H1 (cell line): ENCODE results near the gene IL18RAP. TPM values are rescaled to one million over a fixed set of nuclear protein-coding genes. Genes with fewer than 3 reads are reported as not detected.

Source experiments
- CTCF ChIA-PET: fragments of 300-600 bp; sonication (Branson Sonifier 250); formaldehyde crosslinking; loops from one replicate; lab custom pipeline; 2021; ENCODE audit not compliant: partially characterized antibody; lab: Charles Lee
- POLR2A ChIA-PET: fragments of 300-600 bp; sonication (Branson Sonifier 250); formaldehyde crosslinking; loops from one replicate; lab custom pipeline; 2021; ENCODE audit warnings: inconsistent platforms; ENCODE audit not compliant: partially characterized antibody; lab: Charles Lee
- DNase-seq, 2 experiments: peaks; one replicate each; pipeline versions ENCODE4 v3.0.0 to v3.0.0-alpha.2; 2010 to 2022; ENCODE audit warnings: low spot score in 2 of 2, low read depth in 1 of 2, mixed read lengths in 1 of 2
- FAIRE-seq: peaks from 2 replicates; lab custom pipeline; 2011; peaks lifted over from hg19 to GRCh38; lab: Jason Lieb, UNC
- H2AFZ ChIP-seq: 2 replicates; pipeline ENCODE4 v1.8.1; 2012; ENCODE audit warnings: low read length, inconsistent platforms
- H2AK5ac ChIP-seq: 2 replicates; pipeline ENCODE4 v1.6.1; 2013; ENCODE audit warnings: low read depth, low read length
- H2BK120ac ChIP-seq: replicated peaks from 2 replicates; pipeline ENCODE3; 2013; ENCODE audit warnings: low read depth, low read length, inconsistent platforms
- H2BK12ac ChIP-seq: 2 replicates; pipeline ENCODE4 v1.6.1; 2013; ENCODE audit warnings: low read depth, low read length
- H2BK15ac ChIP-seq: 2 replicates; pipeline ENCODE4 v1.6.1; 2013; ENCODE audit warnings: low read length
- H2BK20ac ChIP-seq: 2 replicates; pipeline ENCODE4 v1.6.1; 2013; ENCODE audit warnings: low read length
- H2BK5ac ChIP-seq: 2 replicates; pipeline ENCODE4 v1.6.1; 2013; ENCODE audit warnings: low read depth, low read length
- H3K14ac ChIP-seq: 2 replicates; pipeline ENCODE4 v1.6.1; 2013; ENCODE audit warnings: inconsistent platforms; ENCODE audit not compliant: insufficient read length
- H3K18ac ChIP-seq: 2 replicates; pipeline ENCODE4 v1.6.1; 2013; ENCODE audit warnings: low read length; ENCODE audit errors: extremely low read depth
- H3K23ac ChIP-seq: 2 replicates; pipeline ENCODE4 v1.6.1; 2013; ENCODE audit warnings: inconsistent platforms; ENCODE audit not compliant: insufficient read length
- H3K23me2 ChIP-seq: 2 replicates; pipeline ENCODE4 v1.6.1; 2013; ENCODE audit warnings: low read depth, low read length
- H3K27ac ChIP-seq: 2 replicates; pipeline ENCODE4 v1.6.1; 2011; ENCODE audit warnings: low read depth, low read length, inconsistent platforms
- H3K27me3 ChIP-seq, 4 experiments: replicated peaks in 1 of 4; 1 replicate in 1 of 4; 2 replicates in 3 of 4; pipeline versions ENCODE4 v1.6.1 to v1.8.1; 2011 to 2013; ENCODE audit warnings: low read length in 3 of 4, mild to moderate bottlenecking in 3 of 4, inconsistent platforms in 2 of 4, mixed read lengths in 2 of 4, moderate library complexity in 1 of 4; ENCODE audit not compliant: control insufficient read depth in 3 of 4, insufficient read depth in 3 of 4; ENCODE audit errors: extremely low read depth in 1 of 4
- H3K36me3 ChIP-seq, 4 experiments: 2 replicates each; pipeline versions ENCODE4 v1.6.1 to v1.8.1; 2011 to 2013; ENCODE audit warnings: mild to moderate bottlenecking in 4 of 4, low read length in 3 of 4, moderate library complexity in 2 of 4, control low read depth in 1 of 4, inconsistent platforms in 1 of 4; ENCODE audit not compliant: insufficient read depth in 4 of 4, control insufficient read depth in 2 of 4
- H3K4ac ChIP-seq: replicated peaks from 2 replicates; pipeline ENCODE3; 2013; ENCODE audit warnings: low read length, low read depth, mixed read lengths, inconsistent platforms; ENCODE audit not compliant: insufficient read length
- H3K4me1 ChIP-seq, 4 experiments: replicated peaks in 1 of 4; 1 replicate in 1 of 4; 2 replicates in 3 of 4; pipeline versions ENCODE4 v1.6.1 to v1.8.1; 2011 to 2013; ENCODE audit warnings: low read length in 3 of 4, inconsistent platforms in 2 of 4, mixed read lengths in 1 of 4; ENCODE audit not compliant: insufficient read depth in 4 of 4, control insufficient read depth in 3 of 4
- H3K4me2 ChIP-seq, 2 experiments: 2 replicates each; pipeline versions ENCODE4 v1.6.1 to v1.8.1; 2011 to 2013; ENCODE audit warnings: low read depth in 2 of 2, low read length in 2 of 2, control low read depth in 1 of 2, inconsistent platforms in 1 of 2, mild to moderate bottlenecking in 1 of 2; ENCODE audit not compliant: insufficient read depth in 1 of 2
- H3K4me3 ChIP-seq, 4 experiments: fragments of 200-600, 300-600 bp in 1 of 4; sonication (generic), shearing (Covaris generic), sonication (Bioruptor Twin) in 1 of 4; 2 replicates each; pipeline versions ENCODE4 v1.5.1 to v1.8.1; 2011 to 2016; ENCODE audit warnings: low read length in 4 of 4, low read depth in 3 of 4, control low read depth in 2 of 4, inconsistent platforms in 2 of 4, mild to moderate bottlenecking in 2 of 4, mixed read lengths in 1 of 4, moderate library complexity in 1 of 4; ENCODE audit not compliant: insufficient read depth in 2 of 4; ENCODE audit errors: extremely low read depth in 1 of 4
- H3K56ac ChIP-seq: replicated peaks from 2 replicates; pipeline ENCODE3; 2013; ENCODE audit warnings: low read depth, mild to moderate bottlenecking, mixed read lengths, low read length, inconsistent platforms; ENCODE audit not compliant: insufficient read length
- H3K79me1 ChIP-seq: 2 replicates; pipeline ENCODE4 v1.6.1; 2013; ENCODE audit warnings: low read depth, low read length, control low read depth
- H3K79me2 ChIP-seq, 2 experiments: 2 replicates each; pipeline versions ENCODE4 v1.6.1 to v1.8.1; 2012 to 2013; ENCODE audit warnings: low read length in 2 of 2, mild to moderate bottlenecking in 2 of 2, inconsistent platforms in 1 of 2; ENCODE audit not compliant: insufficient read depth in 2 of 2, control insufficient read depth in 1 of 2
- H3K9ac ChIP-seq, 4 experiments: replicated peaks in 1 of 4; 1 replicate in 1 of 4; 2 replicates in 3 of 4; pipeline versions ENCODE4 v1.6.1 to v1.8.1; 2011 to 2013; ENCODE audit warnings: low read depth in 3 of 4, low read length in 3 of 4, control low read depth in 2 of 4, mild to moderate bottlenecking in 2 of 4, moderate library complexity in 2 of 4, inconsistent platforms in 1 of 4; ENCODE audit errors: extremely low read depth in 1 of 4
- H3K9me3 ChIP-seq, 2 experiments: 2 replicates each; pipeline versions ENCODE4 v1.6.1 to v1.8.1; 2012 to 2013; ENCODE audit warnings: mild to moderate bottlenecking in 2 of 2, moderate library complexity in 2 of 2, control low read depth in 1 of 2, inconsistent platforms in 1 of 2, low read depth in 1 of 2, low read length in 1 of 2, mixed read lengths in 1 of 2; ENCODE audit not compliant: insufficient read depth in 2 of 2
- H4K20me1 ChIP-seq, 2 experiments: replicated peaks in 1 of 2; 2 replicates each; pipeline versions ENCODE3 to v1.8.1; 2011 to 2013; ENCODE audit warnings: inconsistent platforms in 2 of 2, low read length in 2 of 2, mild to moderate bottlenecking in 1 of 2; ENCODE audit not compliant: insufficient read depth in 2 of 2, control insufficient read depth in 1 of 2
- H4K5ac ChIP-seq: 2 replicates; pipeline ENCODE4 v1.6.1; 2013; ENCODE audit warnings: low read length, low read depth, mixed read lengths, inconsistent platforms; ENCODE audit not compliant: insufficient read length
- H4K8ac ChIP-seq: 2 replicates; pipeline ENCODE4 v1.8.0; 2013; ENCODE audit warnings: mild to moderate bottlenecking, moderate library complexity, low read length, inconsistent platforms; ENCODE audit not compliant: insufficient read depth; ENCODE audit errors: extremely low read depth
- H4K91ac ChIP-seq: replicated peaks from 2 replicates; pipeline ENCODE3; 2013; ENCODE audit warnings: low read length, mixed read lengths, inconsistent platforms; ENCODE audit not compliant: insufficient read length
- CBX5 ChIP-seq: fragments of 300-800, 300-1000 bp; sonication (generic); IDR thresholded peaks from 2 replicates; pipeline ENCODE4 v1.7.1; 2016; ENCODE audit warnings: antibody characterized with exemption, low read length, low read depth
- RBBP5 ChIP-seq: IDR thresholded peaks from 2 replicates; pipeline ENCODE4 v1.7.1; 2012; ENCODE audit warnings: low read depth, mild to moderate bottlenecking, inconsistent platforms, low read length, moderate library complexity, borderline replicate concordance
- TAF1 ChIP-seq: IDR thresholded peaks from 2 replicates; pipeline ENCODE4 v1.6.1; 2011; ENCODE audit warnings: mild to moderate bottlenecking, low read depth, low read length
- ZNF274 ChIP-seq: IDR thresholded peaks from 2 replicates; pipeline ENCODE4 v1.7.0; 2012; ENCODE audit warnings: low read length, borderline replicate concordance; ENCODE audit errors: extremely low read depth
- WGBS, 2 experiments: shearing (Covaris generic) in 1 of 2; methylation state at CpG; one replicate each; pipeline versions ENCODE4 v1.1.6 to v1.1.7; 2013 to 2015; ENCODE audit warnings: low lambda C conversion rate in 2 of 2, mixed read lengths in 2 of 2, inconsistent platforms in 1 of 2, low coverage in 1 of 2, missing lambda C conversion rate in 1 of 2; ENCODE audit not compliant: insufficient replicate concordance in 2 of 2, insufficient coverage in 1 of 2, insufficient read length in 1 of 2; ENCODE audit errors: extremely low coverage in 1 of 2, missing lambda C conversion rate in 1 of 2; 5-methylcytosine and 5-hydroxymethylcytosine counted together
- polyA plus RNA-seq, 7 experiments: library from polyadenylated mRNA; depleted of rRNA in 3 of 7; stranded (reverse) in 5 of 7; unstranded in 2 of 7; fragments of >200 nt in 5 of 7; fragments of 200-250 nt in 2 of 7; gene quantifications; 1 replicate in 5 of 7; 2 replicates in 1 of 7; 4 replicates in 1 of 7; pipeline versions ENCODE4 v1.2.1 to v1.2.3, GENCODE V29; 2011 to 2013; ENCODE audit warnings: missing spikeins in 2 of 7, mixed read lengths in 2 of 7
- total RNA-seq: library from RNA; stranded (reverse); fragmentation: NEBNext Ultra II Directional; extraction: Animal tissue kit (Norgen Biotek cat#: 25700); gene quantifications from 2 replicates; pipeline ENCODE4 v1.2.1, GENCODE V29; 2021
- TF ChIP-seq, protein P1 (sequence below): IDR thresholded peaks from 2 replicates; pipeline ENCODE4 v1.6.1; 2012; ENCODE audit warnings: inconsistent platforms

The IL18RAP gene
- total and polyA plus RNA-seq, 2 of the 8 experiments (the other 6 are each of a cell fraction or from before 2014, with no cell fraction given), result not detected

DNA sequence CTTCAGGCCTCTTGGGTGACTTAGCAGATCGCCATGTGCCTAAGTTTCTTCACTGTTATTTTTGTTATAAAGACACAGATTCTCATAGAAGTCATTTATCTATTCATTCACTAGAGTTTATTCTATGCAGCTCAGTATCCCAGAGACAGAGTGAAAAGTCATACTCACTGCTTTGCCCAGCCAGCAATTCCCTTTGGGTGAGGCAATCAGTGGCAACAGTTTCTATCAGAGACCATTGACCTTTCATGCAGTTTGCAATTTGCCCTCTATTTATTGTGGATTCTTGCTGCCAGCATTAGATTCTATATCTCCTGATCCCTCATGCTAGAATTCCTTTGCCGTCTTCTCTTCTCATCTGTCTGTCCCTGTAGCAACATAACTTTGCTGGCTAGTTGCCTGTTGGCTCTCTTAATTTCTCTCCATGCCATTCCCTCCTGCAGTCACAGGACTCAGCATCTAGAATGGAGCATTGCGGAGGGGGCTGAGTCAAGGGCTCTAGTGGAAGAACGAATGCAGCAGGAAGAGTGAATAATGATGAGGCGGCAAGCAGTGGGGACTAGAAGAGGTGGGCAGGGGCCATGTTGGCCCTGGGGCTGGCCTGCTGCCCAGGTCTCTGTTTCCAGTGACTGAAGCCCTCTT lies 62.3 kb downstream of the IL18RAP start:
- H4K5ac ChIP-seq, result no peak overlapping the region
- H3K36me3 ChIP-seq, result no peaks in the 10 kb centered on the region
- no peak overlapping the region for H3K18ac ChIP-seq
- H2BK20ac ChIP-seq, result no peak overlapping the region
- H3K23ac ChIP-seq, result no peak overlapping the region
- H2BK5ac ChIP-seq, result no peak overlapping the region
- no peak overlapping the region for H2BK15ac ChIP-seq
- no peak overlapping the region for H4K8ac ChIP-seq
- H2BK12ac ChIP-seq, result no peak overlapping the region
- no peaks in the 10 kb centered on the region for H4K20me1 ChIP-seq
- WGBS, 2 experiments, result 87% methylated on average over 5 of the region's 5 CpGs; no CpG with 5 or more reads in 1 of the 2 experiments
- H4K91ac ChIP-seq, result no peak overlapping the region
- POLR2A ChIA-PET, result no interaction called here
- no peak overlapping the region for H3K4me2 ChIP-seq
- H3K27ac ChIP-seq, result no peak overlapping the region
- H2AFZ ChIP-seq, result no peak overlapping the region
- no peak overlapping the region for H3K56ac ChIP-seq
- H3K23me2 ChIP-seq, result no peaks in the 10 kb centered on the region; the same call in 1 of the 2 replicates
- TF ChIP-seq, protein P1, sequence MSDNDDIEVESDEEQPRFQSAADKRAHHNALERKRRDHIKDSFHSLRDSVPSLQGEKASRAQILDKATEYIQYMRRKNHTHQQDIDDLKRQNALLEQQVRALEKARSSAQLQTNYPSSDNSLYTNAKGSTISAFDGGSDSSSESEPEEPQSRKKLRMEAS, result no peak
- TF ChIP-seq ZNF274 (no peak), RBBP5 (no peak), CBX5 (no peak), TAF1 (no peak)
- TF ChIP-seq, all 59 proteins: peak for 0
- 0 out of 7 replicates have a peak, but pooled peaks cover 0 to 2% (median 0%) of the 10 kb centered on the region in 4 experiments for H3K27me3 ChIP-seq
- H3K4ac ChIP-seq, result no peak overlapping the region
- H3K79me2 ChIP-seq, result no peaks in the 10 kb centered on the region
- DNase-seq (no peak), FAIRE-seq (no peak)
- no peak overlapping the region for H2BK120ac ChIP-seq
- CTCF ChIA-PET, result interaction anchor here (1.1 to 7.1 kb wide), 2 partner anchors 13 to 268 kb away, joined by 3 to 54 read pairs; partner anchors contain the start of gene SLC9A4
- no peak overlapping the region for H2AK5ac ChIP-seq
- H3K9ac ChIP-seq, result no peak overlapping the region
- H3K79me1 ChIP-seq, result no peaks in the 10 kb centered on the region
- no peak overlapping the region for H3K14ac ChIP-seq
- no peak overlapping the region for H3K4me3 ChIP-seq
- H3K4me1 ChIP-seq, result peaks cover 0 to 3% (median under 1%) of the 10 kb centered on the region in 4 experiments; a peak in 3 of 7 replicates
- no peaks in the 10 kb centered on the region for H3K9me3 ChIP-seq
